ENCODE measurements around the gene DCLRE1C. TPM values are rescaled to one million over a fixed set of nuclear protein-coding genes. Genes with fewer than 3 reads are reported as not detected.
A peak's percentile ranks its signal among the peaks of the same experiment; 100 is the strongest.

DCLRE1C gene
- polyA plus RNA-seq (2012; rRNA removed), result 2.5 and 3.0 TPM in 2 replicates
- 2.6 TPM in 2 replicates for polyA plus RNA-seq (2012; cell fraction: cytosol; rRNA removed)
- 4.2 and 9.4 TPM in 2 replicates for polyA plus RNA-seq (2012; cell fraction: nucleus; rRNA removed)

DNA sequence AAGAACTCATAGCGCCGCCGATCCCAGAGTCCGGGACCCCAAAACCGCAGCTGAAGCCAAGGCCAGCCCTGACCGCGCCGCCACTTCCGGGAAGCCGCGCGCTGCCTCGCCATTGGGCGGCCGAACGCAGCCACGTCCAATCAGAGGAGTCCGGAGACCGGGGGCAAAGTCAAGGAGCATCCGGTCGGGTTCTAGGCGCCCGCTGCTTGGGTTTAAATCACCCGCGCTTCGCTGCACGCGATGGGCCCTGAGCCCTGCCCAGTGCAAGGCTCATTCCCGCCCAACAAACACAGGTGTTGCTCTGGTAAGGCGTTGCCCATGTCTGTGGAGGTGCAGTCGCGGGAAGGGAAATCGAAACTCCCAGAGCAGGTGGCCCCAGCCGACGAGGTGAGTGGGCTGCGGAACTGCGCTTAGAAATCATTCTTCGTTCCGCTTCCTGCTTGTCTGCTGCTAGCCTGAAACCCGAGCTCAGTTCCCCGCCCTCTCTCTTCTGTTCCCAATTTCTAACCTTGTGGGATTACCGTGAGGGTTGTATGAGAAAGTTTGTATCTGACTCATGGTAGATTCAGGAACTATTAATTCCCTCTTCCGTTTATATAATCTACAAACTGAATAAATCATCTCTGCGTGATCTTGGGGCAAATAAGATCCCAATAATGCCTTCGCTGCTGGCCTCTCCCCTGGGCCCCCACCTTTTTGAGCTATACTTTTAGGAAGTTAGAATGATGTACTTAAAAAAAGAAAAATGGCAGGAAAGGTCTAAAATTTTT lies at the start of gene DCLRE1C:
DCLRE1C (minus strand) TSS at position 96 of the 770 bp plus-strand sequence; CDS start at position 10, 86 bp downstream.
- Histone ChIP-seq H3K9ac (peak within 1 kb of the TSS; percentile 81), H3K4me2 (peak within 1 kb of the TSS; percentile 88), H3K27ac (ENCODE audit: low read depth in 2 of 2, low read length in 1 of 2) (peak within 1 kb of the TSS; percentile 79 to 90), H3K4me1 (ENCODE audit: control insufficient read depth in 1 of 2, insufficient read depth in 2 of 2, low read depth in 1 of 2, low read length in 1 of 2) (peaks cover 7 to 10% of the 10 kb centered on the region in 2 experiments; a peak in 2 of 4 replicates), H3F3A (replicated peaks; ENCODE audit: insufficient read depth) (peaks cover 14% of the 10 kb centered on the region), H4K20me1 (ENCODE audit: insufficient read depth) (no peaks in the 10 kb centered on the region), H3K4me3 (ENCODE audit: low read depth in 2 of 2, low read length in 1 of 2) (peak within 1 kb of the TSS; percentile 72 to 90), H3K79me2 (ENCODE audit: insufficient read depth) (peaks cover 46% of the 10 kb centered on the region), H2AFZ (ENCODE audit: low read depth) (peak within 1 kb of the TSS; percentile 82), H3K9me2 (no peaks in the 10 kb centered on the region), H3K9me3 (no peaks in the 10 kb centered on the region), H3K27me3 (ENCODE audit: insufficient read depth) (no peaks in the 10 kb centered on the region), H3K36me3 (replicated peaks in 1 of 2; ENCODE audit: control insufficient read depth in 1 of 2, insufficient read depth in 2 of 2, low read length in 1 of 2) (peaks cover 0 to 7% of the 10 kb centered on the region in 2 experiments)
- WGBS (ENCODE audit: low lambda C conversion rate), result under 1% methylated on average over 22 of the region's 45 CpGs
- CTCF ChIA-PET, result interaction anchor here (1.1 to 2.8 kb wide), 7 partner anchors 8 to 455 kb away, joined by 3 to 12 read pairs (median 5); no protein-coding TSS in a partner anchor
- POLR2A ChIA-PET, result interaction anchor here (0.5 to 2.6 kb wide), 4 partner anchors 52 to 268 kb away, joined by 3 to 12 read pairs (median 4); partner anchors contain the start of gene SUV39H2
- peak; percentile 95 for DNase-seq
- TF ChIP-seq RXRA (IDR thresholded peaks at IDR 0.05; ENCODE audit: borderline replicate concordance, low read depth) (no peak), EZH2phosphoT487 (IDR thresholded peaks at IDR 0.05; ENCODE audit: borderline replicate concordance, low read depth) (no peak), GABPA (IDR thresholded peaks at IDR 0.05; ENCODE audit: low read depth) (peak; percentile 78), MXI1 (IDR thresholded peaks at IDR 0.05; ENCODE audit: low read depth, low read length) (peak; percentile 79), SIN3A (IDR thresholded peaks at IDR 0.05; ENCODE audit: borderline replicate concordance, low read depth, low read length) (0 out of 2 replicates have a peak, but pooled peaks have one; percentile 63), TCF12 (IDR thresholded peaks at IDR 0.05) (no peak; the same call in 1 of the 2 replicates), ELF1 (IDR thresholded peaks at IDR 0.05) (peak; percentile 93), TEAD4 (IDR thresholded peaks at IDR 0.05; ENCODE audit: borderline replicate concordance, insufficient read depth) (0 out of 2 replicates have a peak, but pooled peaks have one; percentile 12), NRF1 (IDR thresholded peaks at IDR 0.05; ENCODE audit: low read depth, low read length) (no peak), POLR2AphosphoS5 (IDR thresholded peaks at IDR 0.05; ENCODE audit: low read depth, low read length) (peak; percentile 89), RFX5 (IDR thresholded peaks at IDR 0.05; ENCODE audit: low read length) (peak; percentile 72), YY1 (IDR thresholded peaks at IDR 0.05; ENCODE audit: low read depth) (no peak), TAF1 (IDR thresholded peaks at IDR 0.05; ENCODE audit: borderline replicate concordance, low read depth, low read length) (no peak; the same call in 1 of the 2 replicates), FOXM1 (IDR thresholded peaks at IDR 0.05; ENCODE audit: low read depth) (peak; percentile 96), MAX (IDR thresholded peaks at IDR 0.05; ENCODE audit: low read depth) (peak; percentile 99), REST (IDR thresholded peaks at IDR 0.05; ENCODE audit: low read depth, low read length) (no peak), USF2 (IDR thresholded peaks at IDR 0.05; ENCODE audit: borderline replicate concordance, low read depth, low read length) (no peak), CHD2 (IDR thresholded peaks at IDR 0.05; ENCODE audit: low read length, partially characterized antibody) (peak; percentile 48)
- TF ChIP-seq, protein P1, sequence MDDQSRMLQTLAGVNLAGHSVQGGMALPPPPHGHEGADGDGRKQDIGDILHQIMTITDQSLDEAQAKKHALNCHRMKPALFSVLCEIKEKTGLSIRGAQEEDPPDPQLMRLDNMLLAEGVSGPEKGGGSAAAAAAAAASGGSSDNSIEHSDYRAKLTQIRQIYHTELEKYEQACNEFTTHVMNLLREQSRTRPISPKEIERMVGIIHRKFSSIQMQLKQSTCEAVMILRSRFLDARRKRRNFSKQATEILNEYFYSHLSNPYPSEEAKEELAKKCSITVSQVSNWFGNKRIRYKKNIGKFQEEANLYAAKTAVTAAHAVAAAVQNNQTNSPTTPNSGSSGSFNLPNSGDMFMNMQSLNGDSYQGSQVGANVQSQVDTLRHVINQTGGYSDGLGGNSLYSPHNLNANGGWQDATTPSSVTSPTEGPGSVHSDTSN (IDR thresholded peaks at IDR 0.05), result peak; percentile 21; the same call in 1 of the 2 replicates
- TF ChIP-seq, protein P2, sequence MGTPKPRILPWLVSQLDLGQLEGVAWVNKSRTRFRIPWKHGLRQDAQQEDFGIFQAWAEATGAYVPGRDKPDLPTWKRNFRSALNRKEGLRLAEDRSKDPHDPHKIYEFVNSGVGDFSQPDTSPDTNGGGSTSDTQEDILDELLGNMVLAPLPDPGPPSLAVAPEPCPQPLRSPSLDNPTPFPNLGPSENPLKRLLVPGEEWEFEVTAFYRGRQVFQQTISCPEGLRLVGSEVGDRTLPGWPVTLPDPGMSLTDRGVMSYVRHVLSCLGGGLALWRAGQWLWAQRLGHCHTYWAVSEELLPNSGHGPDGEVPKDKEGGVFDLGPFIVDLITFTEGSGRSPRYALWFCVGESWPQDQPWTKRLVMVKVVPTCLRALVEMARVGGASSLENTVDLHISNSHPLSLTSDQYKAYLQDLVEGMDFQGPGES (IDR thresholded peaks at IDR 0.05; ENCODE audit: low read depth, low read length), result peak; percentile 47; the same call in 1 of the 2 replicates
- TF ChIP-seq, protein P3, sequence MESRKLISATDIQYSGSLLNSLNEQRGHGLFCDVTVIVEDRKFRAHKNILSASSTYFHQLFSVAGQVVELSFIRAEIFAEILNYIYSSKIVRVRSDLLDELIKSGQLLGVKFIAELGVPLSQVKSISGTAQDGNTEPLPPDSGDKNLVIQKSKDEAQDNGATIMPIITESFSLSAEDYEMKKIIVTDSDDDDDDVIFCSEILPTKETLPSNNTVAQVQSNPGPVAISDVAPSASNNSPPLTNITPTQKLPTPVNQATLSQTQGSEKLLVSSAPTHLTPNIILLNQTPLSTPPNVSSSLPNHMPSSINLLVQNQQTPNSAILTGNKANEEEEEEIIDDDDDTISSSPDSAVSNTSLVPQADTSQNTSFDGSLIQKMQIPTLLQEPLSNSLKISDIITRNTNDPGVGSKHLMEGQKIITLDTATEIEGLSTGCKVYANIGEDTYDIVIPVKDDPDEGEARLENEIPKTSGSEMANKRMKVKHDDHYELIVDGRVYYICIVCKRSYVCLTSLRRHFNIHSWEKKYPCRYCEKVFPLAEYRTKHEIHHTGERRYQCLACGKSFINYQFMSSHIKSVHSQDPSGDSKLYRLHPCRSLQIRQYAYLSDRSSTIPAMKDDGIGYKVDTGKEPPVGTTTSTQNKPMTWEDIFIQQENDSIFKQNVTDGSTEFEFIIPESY (IDR thresholded peaks at IDR 0.05; ENCODE audit: borderline replicate concordance, low read depth), result peak; percentile 28; the same call in 1 of the 2 replicates

Data from SK-N-SH (cell line).